WI38 (cell line): ENCODE data around the gene SYNGR1.

ENCODE experiments used
- H3K4me3 ChIP-seq: 2 replicates; pipeline ENCODE4 v1.5.1; 2011; ENCODE audit warnings: low read depth, mild to moderate bottlenecking, control low read depth, low read length
- CTCF ChIP-seq: IDR thresholded peaks from 2 replicates; pipeline ENCODE4 v1.5.1; 2012; ENCODE audit warnings: low read depth, mild to moderate bottlenecking, control low read depth, low read length

Gene SYNGR1

DNA sequence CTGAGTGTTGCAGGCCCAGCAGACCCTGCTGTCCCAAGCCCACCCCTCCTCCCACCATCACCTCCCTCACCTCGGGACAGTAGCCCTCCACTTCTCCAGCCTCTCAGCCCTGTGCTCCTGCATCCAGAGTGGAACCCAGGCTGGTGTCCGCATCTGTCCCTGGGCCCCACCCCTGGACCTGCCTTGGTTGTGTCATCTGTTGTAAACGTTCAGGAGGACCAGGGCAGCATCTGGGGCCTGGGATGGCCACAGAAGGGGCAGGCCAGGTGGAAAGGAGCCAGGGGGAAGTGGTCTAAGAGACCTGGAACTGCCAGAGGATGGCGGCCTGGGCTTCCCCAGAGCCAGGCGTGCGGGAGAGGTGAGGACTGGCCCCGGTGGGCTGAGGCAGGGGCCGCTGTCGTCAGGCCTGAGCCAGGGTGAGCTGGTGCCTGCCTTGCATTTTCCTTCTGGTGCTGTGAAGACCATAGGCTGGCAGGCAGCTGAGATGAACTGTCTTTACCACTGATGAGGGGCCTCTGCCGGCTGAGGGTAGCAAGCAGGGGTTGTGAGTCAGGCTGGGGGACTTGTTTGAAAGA is 80.9 kb downstream of the SYNGR1 start:
- no peak for TF ChIP-seq CTCF
- no peak overlapping the region for H3K4me3 ChIP-seq

DNA sequence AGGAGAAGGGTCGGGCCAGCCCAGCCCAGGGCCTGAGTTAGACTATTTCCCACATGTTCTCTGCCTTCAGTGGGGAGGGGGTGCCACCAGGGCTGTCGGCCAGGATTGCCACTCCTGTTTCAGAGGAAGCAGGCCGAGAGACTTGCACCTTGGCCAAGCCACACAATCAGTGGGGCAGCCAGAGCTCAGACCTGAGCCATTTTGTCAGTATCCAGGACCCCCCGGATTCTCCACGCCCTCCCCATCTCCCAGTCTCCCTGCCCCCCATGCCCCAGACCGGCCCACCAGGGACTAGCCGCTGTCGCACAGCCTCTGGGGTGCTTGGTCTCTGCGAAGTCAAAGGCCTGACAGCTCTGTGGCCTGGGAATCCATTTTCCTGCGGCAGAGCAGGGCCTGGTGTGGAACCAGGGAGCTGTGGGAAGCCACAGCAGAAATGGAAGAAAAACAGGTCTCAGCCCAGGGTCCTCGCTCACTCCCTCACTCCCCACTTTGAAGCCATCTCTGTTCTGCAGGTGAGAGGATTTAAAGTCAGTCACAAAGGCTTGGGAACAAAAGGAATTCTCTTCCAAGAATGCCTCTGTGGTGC is 81.5 kb downstream of the SYNGR1 start:
- TF ChIP-seq CTCF: no peak
- H3K4me3 ChIP-seq: no peak overlapping the region

DNA sequence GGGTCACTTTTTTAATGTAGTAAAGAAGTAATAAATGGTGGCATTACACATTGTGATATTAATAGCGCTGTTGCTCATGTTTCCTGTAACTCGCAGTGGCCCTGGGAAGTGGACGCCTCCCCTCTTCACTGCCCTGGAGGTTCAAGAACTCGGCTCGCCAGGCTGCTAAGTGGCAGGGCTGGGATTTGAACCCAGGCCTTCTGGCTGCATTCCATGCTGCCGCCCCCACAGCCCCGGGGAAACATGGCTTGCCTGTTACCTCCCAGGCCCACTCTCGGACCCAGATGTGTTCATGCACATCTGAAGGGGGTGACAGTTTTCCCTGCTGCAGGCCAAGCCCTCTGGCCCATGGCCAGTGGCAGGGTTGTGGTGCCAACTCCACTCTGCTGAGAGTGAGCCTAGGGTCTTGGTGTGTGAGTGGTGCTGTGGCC is 82.0 kb downstream of the SYNGR1 start:
- TF ChIP-seq CTCF: no peak
- no peak overlapping the region for H3K4me3 ChIP-seq

GRCh38 chr22:39432361-39432811 is 82.6 kb downstream of the SYNGR1 start:
- no peak for TF ChIP-seq CTCF
- H3K4me3 ChIP-seq: no peak overlapping the region

- no peak overlapping the region for H3K4me3 ChIP-seq
- TF ChIP-seq CTCF: no peak
Measured at GRCh38 chr22:39433476-39434242, 83.9 kb downstream of the SYNGR1 start.

DNA sequence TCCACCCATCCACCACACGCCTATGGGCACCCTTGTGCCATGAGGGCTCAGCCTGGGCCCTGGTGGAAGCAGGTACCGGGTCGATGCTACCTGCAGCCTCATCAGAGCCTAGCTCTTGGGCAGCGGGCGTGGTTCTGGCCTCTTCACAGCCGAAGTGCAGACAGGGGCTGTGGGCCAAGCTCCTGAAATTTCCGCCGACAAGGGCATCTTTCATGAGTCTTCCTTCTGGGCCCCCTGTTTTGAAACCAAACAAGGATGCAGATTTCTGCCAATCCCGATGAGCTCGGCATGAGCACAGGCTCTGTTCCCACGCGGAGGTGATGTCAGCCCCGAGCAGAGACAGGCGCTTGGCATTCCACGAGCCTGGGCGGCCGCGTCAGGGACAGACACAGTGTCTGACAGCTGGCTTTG is 84.5 kb downstream of the SYNGR1 start:
- no peak for TF ChIP-seq CTCF
- H3K4me3 ChIP-seq: no peak overlapping the region

DNA sequence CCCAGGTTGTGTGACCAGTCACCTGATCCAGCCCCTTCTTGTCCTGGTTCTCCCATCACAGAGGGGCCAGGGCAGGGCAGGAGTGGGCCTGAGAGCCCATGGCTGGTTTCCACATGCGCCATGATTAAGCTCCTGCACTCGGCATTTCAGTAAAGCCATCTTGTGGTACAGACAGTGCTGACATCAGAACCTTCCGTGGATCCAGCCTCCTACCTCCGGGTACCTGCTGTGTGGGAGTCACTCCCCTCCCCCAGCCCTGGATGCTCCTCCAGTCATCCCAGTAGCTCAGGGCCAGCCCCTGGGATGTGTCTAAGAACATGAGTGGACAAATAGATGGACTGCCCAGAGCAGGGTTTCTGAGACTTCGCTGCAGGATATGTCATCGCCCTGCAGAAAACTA is 84.9 kb downstream of the SYNGR1 start:
- no peak overlapping the region for H3K4me3 ChIP-seq
- TF ChIP-seq CTCF: no peak
